Loucy (cell line): ENCODE data around the gene NOTCH1.

Source experiments
- H2AFZ ChIP-seq: fragments of 200-600 bp; sonication (generic); 2 replicates; pipeline ENCODE4 v1.6.0; 2016; ENCODE audit warnings: antibody characterized with exemption, mild to moderate bottlenecking, low read length, moderate library complexity
- H3F3A ChIP-seq: fragments of 200-600 bp; 2 replicates; pipeline ENCODE4 v1.6.0; 2016; ENCODE audit warnings: antibody characterized with exemption, low read depth, mild to moderate bottlenecking
- H3K27me3 ChIP-seq: fragments of 200-600 bp; sonication (generic); 2 replicates; pipeline ENCODE4 v1.6.1; 2014; ENCODE audit warnings: low read length, mild to moderate bottlenecking; ENCODE audit not compliant: insufficient read depth, poor library complexity, severe bottlenecking
- H3K36me3 ChIP-seq: fragments of 200-600 bp; sonication (generic); 2 replicates; pipeline ENCODE4 v1.6.1; 2016; ENCODE audit warnings: low read length; ENCODE audit not compliant: insufficient read depth
- H3K4me1 ChIP-seq: fragments of 200-600 bp; sonication (generic); 2 replicates; pipeline ENCODE4 v1.5.1; 2014; ENCODE audit warnings: low read length, mild to moderate bottlenecking; ENCODE audit not compliant: insufficient read depth, poor library complexity, severe bottlenecking
- H3K4me2 ChIP-seq: fragments of 200-600 bp; sonication (generic); 2 replicates; pipeline ENCODE4 v1.6.0; 2014; ENCODE audit warnings: antibody characterized with exemption, low read length, low read depth, mild to moderate bottlenecking; ENCODE audit not compliant: poor library complexity, severe bottlenecking
- H3K4me3 ChIP-seq: fragments of 200-600 bp; sonication (generic); 2 replicates; pipeline ENCODE4 v1.5.1; 2014; ENCODE audit warnings: low read length, mild to moderate bottlenecking, mixed read lengths; ENCODE audit not compliant: poor library complexity, severe bottlenecking
- H3K79me2 ChIP-seq: fragments of 200-600 bp; sonication (generic); 2 replicates; pipeline ENCODE4 v1.6.1; 2014; ENCODE audit warnings: low read length; ENCODE audit not compliant: insufficient read depth
- H3K9ac ChIP-seq: fragments of 200-600 bp; sonication (generic); 2 replicates; pipeline ENCODE4 v1.6.0; 2014; ENCODE audit warnings: mild to moderate bottlenecking, low read depth, low read length, moderate library complexity; ENCODE audit not compliant: poor library complexity, severe bottlenecking
- H3K9me2 ChIP-seq: fragments of 200-600 bp; sonication (generic); replicated peaks from 2 replicates; pipeline ENCODE4 v1.6.1; 2016; ENCODE audit warnings: low read depth, low read length, mixed read lengths
- H3K9me3 ChIP-seq: fragments of 200-600 bp; sonication (generic); 2 replicates; pipeline ENCODE4 v1.6.1; 2014; ENCODE audit warnings: mild to moderate bottlenecking, antibody characterized with exemption, low read length, low read depth; ENCODE audit not compliant: insufficient read depth
- H4K20me1 ChIP-seq: fragments of 200-600 bp; sonication (generic); 2 replicates; pipeline ENCODE4 v1.6.0; 2014; ENCODE audit warnings: antibody characterized with exemption, low read length, mild to moderate bottlenecking; ENCODE audit not compliant: insufficient read depth, poor library complexity, severe bottlenecking
- EZH2phosphoT487 ChIP-seq: fragments of 200-600 bp; IDR thresholded peaks from 2 replicates; pipeline ENCODE4 v1.6.1; 2018; ENCODE audit warnings: antibody characterized with exemption, mild to moderate bottlenecking, moderate library complexity, borderline replicate concordance
- TF ChIP-seq, protein P1 (sequence below): fragments of 200-600 bp; sonication (generic); conservative IDR thresholded peaks from 2 replicates; pipeline ENCODE4 v1.5.1; 2014; ENCODE audit warnings: mild to moderate bottlenecking, antibody characterized with exemption, low read length

The NOTCH1 gene

DNA sequence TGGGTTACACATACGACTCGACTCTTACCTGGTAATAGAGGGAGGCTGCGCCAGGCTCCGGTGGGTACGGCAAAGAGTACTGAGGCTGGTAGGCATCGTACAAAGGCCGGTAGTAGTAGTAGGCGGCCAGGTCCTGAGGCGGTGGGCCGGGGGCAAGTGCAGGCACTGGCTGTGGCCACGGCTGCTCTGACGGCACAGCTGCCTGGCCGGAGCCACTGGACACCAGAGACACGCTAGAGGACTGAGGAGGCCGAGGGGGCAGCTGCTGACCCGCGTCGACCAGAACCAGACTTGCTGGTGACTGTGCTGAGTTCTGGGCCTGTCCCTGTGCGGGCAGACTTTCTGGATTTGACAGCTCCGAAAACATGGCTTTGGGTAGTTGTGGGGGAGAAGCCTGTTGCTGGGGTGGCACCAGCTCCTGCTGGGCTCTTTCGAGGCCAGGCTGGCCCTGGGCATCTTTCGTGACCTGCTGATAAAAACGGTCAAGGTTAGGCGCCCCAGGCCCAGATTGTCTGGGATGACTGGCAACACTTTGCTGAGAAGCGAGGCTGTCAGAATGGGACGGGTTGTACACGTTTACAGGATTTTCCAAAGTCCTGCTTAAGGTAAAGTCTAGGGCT, 71.7 kb downstream of the NOTCH1 start:
- TF ChIP-seq EZH2phosphoT487: no peak
- TF ChIP-seq, protein P1, sequence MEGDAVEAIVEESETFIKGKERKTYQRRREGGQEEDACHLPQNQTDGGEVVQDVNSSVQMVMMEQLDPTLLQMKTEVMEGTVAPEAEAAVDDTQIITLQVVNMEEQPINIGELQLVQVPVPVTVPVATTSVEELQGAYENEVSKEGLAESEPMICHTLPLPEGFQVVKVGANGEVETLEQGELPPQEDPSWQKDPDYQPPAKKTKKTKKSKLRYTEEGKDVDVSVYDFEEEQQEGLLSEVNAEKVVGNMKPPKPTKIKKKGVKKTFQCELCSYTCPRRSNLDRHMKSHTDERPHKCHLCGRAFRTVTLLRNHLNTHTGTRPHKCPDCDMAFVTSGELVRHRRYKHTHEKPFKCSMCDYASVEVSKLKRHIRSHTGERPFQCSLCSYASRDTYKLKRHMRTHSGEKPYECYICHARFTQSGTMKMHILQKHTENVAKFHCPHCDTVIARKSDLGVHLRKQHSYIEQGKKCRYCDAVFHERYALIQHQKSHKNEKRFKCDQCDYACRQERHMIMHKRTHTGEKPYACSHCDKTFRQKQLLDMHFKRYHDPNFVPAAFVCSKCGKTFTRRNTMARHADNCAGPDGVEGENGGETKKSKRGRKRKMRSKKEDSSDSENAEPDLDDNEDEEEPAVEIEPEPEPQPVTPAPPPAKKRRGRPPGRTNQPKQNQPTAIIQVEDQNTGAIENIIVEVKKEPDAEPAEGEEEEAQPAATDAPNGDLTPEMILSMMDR: no peak
- H3K4me1 ChIP-seq: no peaks in the 10 kb centered on the region
- no peak overlapping the region for H3K4me3 ChIP-seq
- H3K4me2 ChIP-seq: no peak overlapping the region
- H4K20me1 ChIP-seq: peaks cover 21% of the 10 kb centered on the region
- no peak overlapping the region for H3K9ac ChIP-seq
- no peak overlapping the region for H2AFZ ChIP-seq
- no peaks in the 10 kb centered on the region for H3K9me3 ChIP-seq
- no peaks in the 10 kb centered on the region for H3K9me2 ChIP-seq
- H3K79me2 ChIP-seq: peaks cover 31% of the 10 kb centered on the region
- peaks cover 74% of the 10 kb centered on the region; the same call in 1 of the 2 replicates for H3K36me3 ChIP-seq
- H3F3A ChIP-seq: no peaks in the 10 kb centered on the region
- no peaks in the 10 kb centered on the region for H3K27me3 ChIP-seq

GRCh38 chr9:136473354-136473721, 72.5 kb downstream of the NOTCH1 start:
- Histone ChIP-seq H2AFZ (no peak overlapping the region), H3F3A (no peaks in the 10 kb centered on the region), H3K9me3 (no peaks in the 10 kb centered on the region), H3K27me3 (no peaks in the 10 kb centered on the region), H3K9me2 (no peaks in the 10 kb centered on the region), H3K9ac (no peak overlapping the region), H3K36me3 (peaks cover 78% of the 10 kb centered on the region; the same call in 1 of the 2 replicates), H3K4me2 (no peak overlapping the region), H3K79me2 (peaks cover 23% of the 10 kb centered on the region), H3K4me3 (no peak overlapping the region), H4K20me1 (peaks cover 13% of the 10 kb centered on the region), H3K4me1 (no peaks in the 10 kb centered on the region)
- TF ChIP-seq, protein P1: no peak
- no peak for TF ChIP-seq EZH2phosphoT487

DNA sequence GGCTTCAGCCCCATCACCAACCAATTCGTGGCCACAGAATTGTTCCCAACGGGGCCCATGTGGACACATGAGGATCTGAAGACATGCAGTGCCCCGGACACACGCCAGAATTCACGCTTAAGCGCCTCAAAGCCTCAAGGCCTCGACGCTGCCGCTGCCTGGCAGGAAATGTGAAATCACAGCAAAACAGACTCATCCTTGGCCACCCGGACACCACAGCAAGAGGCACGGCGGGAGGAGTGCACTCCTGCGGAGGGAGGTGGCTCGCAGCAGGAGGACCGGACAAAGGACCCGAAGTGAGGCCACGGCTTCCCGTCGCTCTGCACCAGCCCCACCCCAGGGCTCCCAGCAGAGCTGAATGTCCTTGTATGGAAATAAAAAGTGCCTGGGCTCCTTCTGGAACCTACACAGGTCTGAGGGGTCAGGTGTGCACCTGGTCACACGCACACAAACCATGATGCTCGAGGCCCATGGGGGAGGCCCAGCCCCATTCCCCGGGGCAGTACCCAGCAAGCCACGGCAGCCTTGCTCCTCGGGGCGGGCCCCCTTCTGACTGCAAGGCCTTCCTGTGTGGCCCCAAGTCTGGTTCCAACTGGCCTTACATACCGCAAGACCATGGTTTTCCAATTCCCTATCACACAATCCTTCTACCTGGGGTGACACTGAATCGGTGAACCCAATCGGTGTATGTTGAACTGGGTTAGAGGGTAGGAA, 73.1 kb downstream of the NOTCH1 start:
- no peak overlapping the region for H3K9ac ChIP-seq
- H3K36me3 ChIP-seq: peaks cover 82% of the 10 kb centered on the region; the same call in 1 of the 2 replicates
- H3K9me3 ChIP-seq: no peaks in the 10 kb centered on the region
- H4K20me1 ChIP-seq: peaks cover 8% of the 10 kb centered on the region
- H3F3A ChIP-seq: no peaks in the 10 kb centered on the region
- no peak overlapping the region for H3K4me2 ChIP-seq
- H3K27me3 ChIP-seq: no peaks in the 10 kb centered on the region
- no peak for TF ChIP-seq EZH2phosphoT487
- TF ChIP-seq, protein P1: no peak
- peaks cover 18% of the 10 kb centered on the region for H3K79me2 ChIP-seq
- H2AFZ ChIP-seq: no peak overlapping the region
- no peaks in the 10 kb centered on the region for H3K9me2 ChIP-seq
- H3K4me1 ChIP-seq: no peaks in the 10 kb centered on the region
- H3K4me3 ChIP-seq: no peak overlapping the region
